OCI-LY7 (cell line): Measurements from ENCODE around the gene ZNF354B.

Experiments
- CTCF ChIP-seq: fragments of 200-600 bp; sonication (generic); conservative IDR thresholded peaks from 2 replicates; pipeline ENCODE4 v1.5.1; 2014; ENCODE audit warnings: mild to moderate bottlenecking, antibody characterized with exemption, low read length, moderate library complexity, mixed read lengths
- EZH2phosphoT487 ChIP-seq: fragments of 200-600 bp; sonication (generic); IDR thresholded peaks from 2 replicates; pipeline ENCODE4 v1.6.1; 2018; ENCODE audit warnings: low read depth, borderline replicate concordance, mild to moderate bottlenecking, mixed run types, antibody characterized with exemption, low read length, moderate library complexity, mixed read lengths

- TF ChIP-seq CTCF = no peak
- no peak for TF ChIP-seq EZH2phosphoT487
These were observed 10.4 kb upstream of the ZNF354B start for GRCh38 chr5:178849316-178849715.
